Liver (tissue), 9 donors: Measurements from ENCODE around the gene HAAO. TPM values are rescaled to one million over a fixed set of nuclear protein-coding genes. Genes with fewer than 3 reads are reported as not detected.
A peak's percentile ranks its signal among the peaks of the same experiment; 100 is the strongest.

Experiments used
- DNase-seq: peaks from one replicate; pipeline ENCODE4 v3.0.0-alpha.2; 2017; ENCODE audit warnings: low spot score
- H3K27ac ChIP-seq, 2 donors: one replicate each; pipeline ENCODE4 v1.7.0; 2013; ENCODE audit warnings: inconsistent platforms in 2 of 2, low read length in 2 of 2, control low read depth in 1 of 2, low read depth in 1 of 2, mild to moderate bottlenecking in 1 of 2
- H3K27me3 ChIP-seq, 4 donors: one replicate each; pipeline versions ENCODE4 v1.6.1 to v1.7.0; 2013; ENCODE audit warnings: low read length in 3 of 4, inconsistent platforms in 1 of 4, mild to moderate bottlenecking in 1 of 4, moderate library complexity in 1 of 4; ENCODE audit not compliant: control insufficient read depth in 4 of 4, insufficient read depth in 4 of 4
- H3K36me3 ChIP-seq, 4 donors: one replicate each; pipeline versions ENCODE4 v1.6.1 to v1.7.0; 2013; ENCODE audit warnings: low read length in 3 of 4, mild to moderate bottlenecking in 3 of 4, low read depth in 1 of 4, moderate library complexity in 1 of 4; ENCODE audit not compliant: control insufficient read depth in 4 of 4, insufficient read depth in 3 of 4
- H3K4me1 ChIP-seq, 4 donors: one replicate each; pipeline versions ENCODE4 v1.6.1 to v1.7.0; 2013; ENCODE audit warnings: low read length in 3 of 4, mild to moderate bottlenecking in 3 of 4, moderate library complexity in 1 of 4; ENCODE audit not compliant: control insufficient read depth in 4 of 4, insufficient read depth in 4 of 4
- H3K4me3 ChIP-seq, 3 donors: one replicate each; pipeline versions ENCODE4 v1.6.1 to v1.7.0; 2013; ENCODE audit warnings: low read length in 3 of 3, control low read depth in 1 of 3, low read depth in 1 of 3, mild to moderate bottlenecking in 1 of 3
- H3K9ac ChIP-seq, 2 donors: one replicate each; pipeline ENCODE4 v1.7.0; 2013; ENCODE audit warnings: low read length in 2 of 2, mild to moderate bottlenecking in 2 of 2, moderate library complexity in 2 of 2, control low read depth in 1 of 2, low read depth in 1 of 2
- H3K9me3 ChIP-seq, 4 donors: one replicate each; pipeline versions ENCODE4 v1.6.1 to v1.7.0; 2013; ENCODE audit warnings: low read length in 3 of 4; ENCODE audit not compliant: control insufficient read depth in 4 of 4
- EGR1 ChIP-seq, 2 donors: IDR thresholded peaks; 2 replicates each; pipeline ENCODE4 v1.6.1; 2016 to 2018; ENCODE audit warnings: antibody characterized with exemption in 2 of 2, low read depth in 2 of 2
- FOXA1 ChIP-seq: IDR thresholded peaks from 2 replicates; pipeline ENCODE4 v1.6.1; 2016; ENCODE audit warnings: antibody characterized with exemption
- FOXA2 ChIP-seq: IDR thresholded peaks from 2 replicates; pipeline ENCODE4 v1.6.1; 2016; ENCODE audit warnings: antibody characterized with exemption
- GABPA ChIP-seq, 2 donors: IDR thresholded peaks in 1 of 2; conservative IDR thresholded peaks in 1 of 2; 2 replicates each; pipeline ENCODE4 v1.6.1; 2016; ENCODE audit warnings: antibody characterized with exemption in 2 of 2, mild to moderate bottlenecking in 1 of 2, moderate library complexity in 1 of 2
- HNF4A ChIP-seq, 2 donors: conservative IDR thresholded peaks; 2 replicates each; pipeline ENCODE4 v1.6.1; 2016; ENCODE audit warnings: antibody characterized with exemption in 2 of 2, mild to moderate bottlenecking in 2 of 2
- HNF4G ChIP-seq: IDR thresholded peaks from 2 replicates; pipeline ENCODE4 v1.6.1; 2016; ENCODE audit warnings: antibody characterized with exemption
- JUND ChIP-seq, 2 donors: IDR thresholded peaks; 2 replicates each; pipeline ENCODE4 v1.6.1; 2016; ENCODE audit warnings: antibody characterized with exemption in 2 of 2
- NR2F2 ChIP-seq: IDR thresholded peaks from 2 replicates; pipeline ENCODE4 v1.6.1; 2016; ENCODE audit warnings: antibody characterized with exemption
- RAD21 ChIP-seq, 2 donors: IDR thresholded peaks; 2 replicates each; pipeline ENCODE4 v1.6.1; 2016; ENCODE audit warnings: antibody characterized with exemption in 2 of 2, mild to moderate bottlenecking in 2 of 2
- RXRA ChIP-seq, 2 donors: IDR thresholded peaks; 2 replicates each; pipeline ENCODE4 v1.6.1; 2017 to 2018; ENCODE audit warnings: antibody characterized with exemption in 2 of 2, mild to moderate bottlenecking in 1 of 2
- SP1 ChIP-seq: IDR thresholded peaks from 2 replicates; pipeline ENCODE4 v1.6.1; 2018; ENCODE audit warnings: antibody characterized with exemption, mild to moderate bottlenecking
- TAF1 ChIP-seq: conservative IDR thresholded peaks from 2 replicates; pipeline ENCODE4 v1.6.1; 2016; ENCODE audit warnings: antibody characterized with exemption, mild to moderate bottlenecking
- YY1 ChIP-seq: IDR thresholded peaks from 2 replicates; pipeline ENCODE4 v1.6.1; 2016; ENCODE audit warnings: antibody characterized with exemption, mild to moderate bottlenecking
- WGBS: extraction: QIAGEN DNeasy Blood & Tissue Kit; methylation state at CpG from one replicate; pipeline ENCODE4 v1.1.7; 2013; 5-methylcytosine and 5-hydroxymethylcytosine counted together
- polyA plus RNA-seq, 2 donors: library from polyadenylated mRNA; stranded (reverse) in 1 of 2; unstranded in 1 of 2; fragments of 200-250 nt in 1 of 2; fragments of >200 nt in 1 of 2; fragmentation: Nextera tagmentation in 1 of 2; extraction: Ambion mirVana in 1 of 2; gene quantifications; one replicate each; pipeline versions ENCODE4 v1.2.1 to v1.2.3, GENCODE V29; 2013 to 2015
- total RNA-seq, 2 donors: library from RNA; depleted of rRNA; stranded (reverse); fragments of >200 nt; gene quantifications; one replicate each; pipeline ENCODE4 v1.2.3, GENCODE V29; 2014
- TF ChIP-seq, protein P1 (sequence below): fragments of 150-350 bp; IDR thresholded peaks from 2 replicates; pipeline ENCODE4 v1.5.1; 2017; ENCODE audit warnings: improper control_type of control experiment, low read depth, low read length; ENCODE audit not compliant: missing input control
- TF ChIP-seq, protein P2 (sequence below): IDR thresholded peaks from 2 replicates; pipeline ENCODE4 v1.6.1; 2016; ENCODE audit warnings: antibody characterized with exemption
- TF ChIP-seq, protein P3 (sequence below): IDR thresholded peaks from 2 replicates; pipeline ENCODE4 v1.6.1; 2016; ENCODE audit warnings: antibody characterized with exemption
- TF ChIP-seq, protein P4 (sequence below): IDR thresholded peaks from 2 replicates; pipeline ENCODE4 v1.6.1; 2016; ENCODE audit warnings: antibody characterized with exemption, mild to moderate bottlenecking
- TF ChIP-seq, protein P5 (sequence below): IDR thresholded peaks from 2 replicates; pipeline ENCODE4 v1.6.1; 2016; ENCODE audit warnings: antibody characterized with exemption
- donor health status: healthy.
- donor health status: healthy.
- donor health status: healthy.
- donor health status: healthy.
- donor health status: healthy.

Gene HAAO
- total and polyA plus RNA-seq, 4 donors: 17.4 to 140 (median 130) TPM

DNA sequence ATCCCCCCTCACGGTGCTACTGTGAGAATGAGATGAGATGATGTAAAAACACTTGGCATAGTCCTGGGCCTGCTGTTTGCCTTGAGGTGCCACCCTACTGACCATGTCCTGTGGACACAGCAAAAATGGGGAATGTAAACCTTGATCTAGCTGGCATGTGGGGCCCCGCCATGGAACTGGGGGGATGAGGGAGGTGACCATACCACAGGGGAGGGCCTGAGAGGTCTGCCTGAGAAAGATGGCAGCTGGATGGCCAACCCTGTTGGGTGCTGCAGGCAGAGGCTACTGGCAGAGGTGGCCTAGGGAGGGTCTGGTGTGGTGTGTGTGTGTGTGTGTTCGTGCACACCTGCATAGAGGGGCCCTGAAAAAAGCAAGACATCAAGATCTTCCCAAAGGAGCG is 777 bp downstream of the HAAO start:
- 29% methylated on average over 4 of the region's 4 CpGs for WGBS
- H3K27ac ChIP-seq: peak overlapping the region; percentile 95 to 97
- H3K4me3 ChIP-seq: peak overlapping the region; percentile 83 to 90 (median 90)
- no peak for DNase-seq
- H3K4me1 ChIP-seq: peaks cover 21 to 63% (median 42%) of the 10 kb centered on the region in 4 donors
- H3K27me3 ChIP-seq: no peaks in the 10 kb centered on the region
- TF ChIP-seq, protein P1, sequence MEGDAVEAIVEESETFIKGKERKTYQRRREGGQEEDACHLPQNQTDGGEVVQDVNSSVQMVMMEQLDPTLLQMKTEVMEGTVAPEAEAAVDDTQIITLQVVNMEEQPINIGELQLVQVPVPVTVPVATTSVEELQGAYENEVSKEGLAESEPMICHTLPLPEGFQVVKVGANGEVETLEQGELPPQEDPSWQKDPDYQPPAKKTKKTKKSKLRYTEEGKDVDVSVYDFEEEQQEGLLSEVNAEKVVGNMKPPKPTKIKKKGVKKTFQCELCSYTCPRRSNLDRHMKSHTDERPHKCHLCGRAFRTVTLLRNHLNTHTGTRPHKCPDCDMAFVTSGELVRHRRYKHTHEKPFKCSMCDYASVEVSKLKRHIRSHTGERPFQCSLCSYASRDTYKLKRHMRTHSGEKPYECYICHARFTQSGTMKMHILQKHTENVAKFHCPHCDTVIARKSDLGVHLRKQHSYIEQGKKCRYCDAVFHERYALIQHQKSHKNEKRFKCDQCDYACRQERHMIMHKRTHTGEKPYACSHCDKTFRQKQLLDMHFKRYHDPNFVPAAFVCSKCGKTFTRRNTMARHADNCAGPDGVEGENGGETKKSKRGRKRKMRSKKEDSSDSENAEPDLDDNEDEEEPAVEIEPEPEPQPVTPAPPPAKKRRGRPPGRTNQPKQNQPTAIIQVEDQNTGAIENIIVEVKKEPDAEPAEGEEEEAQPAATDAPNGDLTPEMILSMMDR: no peak
- TF ChIP-seq RXRA (IDR thresholded peaks at IDR 0.05) (no peak), HNF4G (no peak), SP1 (no peak), JUND (IDR thresholded peaks at IDR 0.05) (no peak), FOXA1 (no peak), NR2F2 (no peak), HNF4A (conservative IDR thresholded peaks at IDR 0.05) (no peak), FOXA2 (no peak)
- TF ChIP-seq, protein P2, sequence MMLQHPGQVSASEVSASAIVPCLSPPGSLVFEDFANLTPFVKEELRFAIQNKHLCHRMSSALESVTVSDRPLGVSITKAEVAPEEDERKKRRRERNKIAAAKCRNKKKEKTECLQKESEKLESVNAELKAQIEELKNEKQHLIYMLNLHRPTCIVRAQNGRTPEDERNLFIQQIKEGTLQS: no peak
- TF ChIP-seq, protein P3, sequence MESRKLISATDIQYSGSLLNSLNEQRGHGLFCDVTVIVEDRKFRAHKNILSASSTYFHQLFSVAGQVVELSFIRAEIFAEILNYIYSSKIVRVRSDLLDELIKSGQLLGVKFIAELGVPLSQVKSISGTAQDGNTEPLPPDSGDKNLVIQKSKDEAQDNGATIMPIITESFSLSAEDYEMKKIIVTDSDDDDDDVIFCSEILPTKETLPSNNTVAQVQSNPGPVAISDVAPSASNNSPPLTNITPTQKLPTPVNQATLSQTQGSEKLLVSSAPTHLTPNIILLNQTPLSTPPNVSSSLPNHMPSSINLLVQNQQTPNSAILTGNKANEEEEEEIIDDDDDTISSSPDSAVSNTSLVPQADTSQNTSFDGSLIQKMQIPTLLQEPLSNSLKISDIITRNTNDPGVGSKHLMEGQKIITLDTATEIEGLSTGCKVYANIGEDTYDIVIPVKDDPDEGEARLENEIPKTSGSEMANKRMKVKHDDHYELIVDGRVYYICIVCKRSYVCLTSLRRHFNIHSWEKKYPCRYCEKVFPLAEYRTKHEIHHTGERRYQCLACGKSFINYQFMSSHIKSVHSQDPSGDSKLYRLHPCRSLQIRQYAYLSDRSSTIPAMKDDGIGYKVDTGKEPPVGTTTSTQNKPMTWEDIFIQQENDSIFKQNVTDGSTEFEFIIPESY: no peak
- peaks cover 0 to 2% (median 0%) of the 10 kb centered on the region in 4 donors for H3K36me3 ChIP-seq
- H3K9ac ChIP-seq: peak overlapping the region; percentile 33 to 60
- no peaks in the 10 kb centered on the region for H3K9me3 ChIP-seq

DNA sequence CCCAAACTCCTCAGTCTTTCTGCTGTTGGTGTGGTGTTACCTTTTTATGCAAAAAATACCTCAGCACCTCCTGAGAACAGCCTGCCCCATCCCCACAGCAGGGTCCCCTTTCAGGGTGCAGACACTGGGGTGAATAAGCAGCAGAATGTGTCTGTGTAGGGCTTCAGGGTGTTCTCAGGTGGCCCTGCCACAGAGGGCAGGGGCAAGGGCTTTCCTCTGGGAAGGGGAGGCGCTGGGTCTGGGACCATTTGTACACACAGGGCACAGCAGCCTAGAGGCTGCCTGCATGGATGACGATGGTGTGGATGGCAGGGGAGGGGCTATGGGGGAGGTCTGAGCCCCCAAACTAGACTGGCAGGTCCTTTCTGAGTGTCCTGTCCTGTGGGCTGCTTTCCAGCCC is 2.6 kb downstream of the HAAO start:
- H3K9me3 ChIP-seq: no peaks in the 10 kb centered on the region
- H3K4me3 ChIP-seq: peak overlapping the region in 1 of 3 donors; percentile 8
- TF ChIP-seq, protein P4, sequence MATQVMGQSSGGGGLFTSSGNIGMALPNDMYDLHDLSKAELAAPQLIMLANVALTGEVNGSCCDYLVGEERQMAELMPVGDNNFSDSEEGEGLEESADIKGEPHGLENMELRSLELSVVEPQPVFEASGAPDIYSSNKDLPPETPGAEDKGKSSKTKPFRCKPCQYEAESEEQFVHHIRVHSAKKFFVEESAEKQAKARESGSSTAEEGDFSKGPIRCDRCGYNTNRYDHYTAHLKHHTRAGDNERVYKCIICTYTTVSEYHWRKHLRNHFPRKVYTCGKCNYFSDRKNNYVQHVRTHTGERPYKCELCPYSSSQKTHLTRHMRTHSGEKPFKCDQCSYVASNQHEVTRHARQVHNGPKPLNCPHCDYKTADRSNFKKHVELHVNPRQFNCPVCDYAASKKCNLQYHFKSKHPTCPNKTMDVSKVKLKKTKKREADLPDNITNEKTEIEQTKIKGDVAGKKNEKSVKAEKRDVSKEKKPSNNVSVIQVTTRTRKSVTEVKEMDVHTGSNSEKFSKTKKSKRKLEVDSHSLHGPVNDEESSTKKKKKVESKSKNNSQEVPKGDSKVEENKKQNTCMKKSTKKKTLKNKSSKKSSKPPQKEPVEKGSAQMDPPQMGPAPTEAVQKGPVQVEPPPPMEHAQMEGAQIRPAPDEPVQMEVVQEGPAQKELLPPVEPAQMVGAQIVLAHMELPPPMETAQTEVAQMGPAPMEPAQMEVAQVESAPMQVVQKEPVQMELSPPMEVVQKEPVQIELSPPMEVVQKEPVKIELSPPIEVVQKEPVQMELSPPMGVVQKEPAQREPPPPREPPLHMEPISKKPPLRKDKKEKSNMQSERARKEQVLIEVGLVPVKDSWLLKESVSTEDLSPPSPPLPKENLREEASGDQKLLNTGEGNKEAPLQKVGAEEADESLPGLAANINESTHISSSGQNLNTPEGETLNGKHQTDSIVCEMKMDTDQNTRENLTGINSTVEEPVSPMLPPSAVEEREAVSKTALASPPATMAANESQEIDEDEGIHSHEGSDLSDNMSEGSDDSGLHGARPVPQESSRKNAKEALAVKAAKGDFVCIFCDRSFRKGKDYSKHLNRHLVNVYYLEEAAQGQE: no peak
- no peak for TF ChIP-seq FOXA1
- no peak for TF ChIP-seq SP1
- TF ChIP-seq, protein P3: no peak
- TF ChIP-seq YY1: no peak
- TF ChIP-seq JUND (IDR thresholded peaks at IDR 0.05): no peak
- TF ChIP-seq, protein P5, sequence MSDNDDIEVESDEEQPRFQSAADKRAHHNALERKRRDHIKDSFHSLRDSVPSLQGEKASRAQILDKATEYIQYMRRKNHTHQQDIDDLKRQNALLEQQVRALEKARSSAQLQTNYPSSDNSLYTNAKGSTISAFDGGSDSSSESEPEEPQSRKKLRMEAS: no peak
- TF ChIP-seq NR2F2: no peak
- no peak for TF ChIP-seq EGR1 (IDR thresholded peaks at IDR 0.05; ENCODE audit: low read depth in 2 of 2)
- no peak for TF ChIP-seq FOXA2
- TF ChIP-seq, protein P2: no peak
- TF ChIP-seq TAF1: no peak
- no peak for TF ChIP-seq HNF4A (conservative IDR thresholded peaks at IDR 0.05)
- TF ChIP-seq GABPA (IDR thresholded peaks at IDR 0.05 in 1 of 2, conservative IDR thresholded peaks at IDR 0.05 in 1 of 2): no peak
- no peak for TF ChIP-seq RXRA (IDR thresholded peaks at IDR 0.05)
- TF ChIP-seq HNF4G: no peak
- TF ChIP-seq RAD21 (IDR thresholded peaks at IDR 0.05): no peak
- TF ChIP-seq, protein P1: no peak
- no peak overlapping the region for H3K9ac ChIP-seq
- DNase-seq: no peak
- peak overlapping the region; percentile 59 for H3K27ac ChIP-seq
- H3K4me1 ChIP-seq: peaks cover 22 to 67% (median 56%) of the 10 kb centered on the region in 4 donors
- H3K27me3 ChIP-seq: no peaks in the 10 kb centered on the region
- 63% methylated on average over 2 of the region's 2 CpGs for WGBS
- no peaks in the 10 kb centered on the region for H3K36me3 ChIP-seq
